H9 (cell line): ENCODE results near the gene PPP1R9A. TPM values are rescaled to one million over a fixed set of nuclear protein-coding genes. Genes with fewer than 3 reads are reported as not detected.

ENCODE experiments used
- DNase-seq: peaks from one replicate; pipeline ENCODE4 v3.0.0-alpha.2; 2017
- H2AFZ ChIP-seq: one replicate; pipeline ENCODE4 v1.6.1; 2013; ENCODE audit warnings: mild to moderate bottlenecking, low read length, control low read depth, moderate library complexity
- H2AK5ac ChIP-seq: 2 replicates; pipeline ENCODE4 v1.6.1; 2013; ENCODE audit warnings: low read length, control low read depth, mixed read lengths; ENCODE audit not compliant: insufficient read length
- H2BK120ac ChIP-seq: one replicate; pipeline ENCODE4 v1.6.1; 2013; ENCODE audit warnings: low read depth, mild to moderate bottlenecking, low read length, control low read depth, inconsistent platforms; ENCODE audit not compliant: poor library complexity, severe bottlenecking
- H2BK12ac ChIP-seq: 2 replicates; pipeline ENCODE4 v1.6.1; 2013; ENCODE audit warnings: low read length, control low read depth, mixed read lengths, low read depth; ENCODE audit not compliant: insufficient read length
- H2BK15ac ChIP-seq: 2 replicates; pipeline ENCODE4 v1.6.1; 2013; ENCODE audit warnings: low read depth, low read length, control low read depth
- H2BK20ac ChIP-seq: one replicate; pipeline ENCODE4 v1.6.1; 2013; ENCODE audit warnings: low read depth, mild to moderate bottlenecking, low read length, control low read depth, inconsistent platforms; ENCODE audit not compliant: poor library complexity, severe bottlenecking
- H2BK5ac ChIP-seq: 2 replicates; pipeline ENCODE4 v1.6.1; 2013; ENCODE audit warnings: low read length, control low read depth, mixed read lengths; ENCODE audit not compliant: insufficient read length
- H3K14ac ChIP-seq: 2 replicates; pipeline ENCODE4 v1.6.1; 2013; ENCODE audit warnings: low read length, control low read depth; ENCODE audit not compliant: insufficient read depth
- H3K18ac ChIP-seq: 2 replicates; pipeline ENCODE4 v1.6.1; 2013; ENCODE audit warnings: low read depth, mild to moderate bottlenecking, mixed read lengths, low read length, control low read depth; ENCODE audit not compliant: insufficient read length
- H3K23ac ChIP-seq: 2 replicates; pipeline ENCODE4 v1.6.1; 2013; ENCODE audit warnings: low read length, control low read depth, mixed read lengths, low read depth; ENCODE audit not compliant: insufficient read length
- H3K23me2 ChIP-seq: 2 replicates; pipeline ENCODE4 v1.6.1; 2013; ENCODE audit warnings: low read depth, mild to moderate bottlenecking, mixed read lengths, low read length, control low read depth; ENCODE audit not compliant: insufficient read length, poor library complexity, severe bottlenecking
- H3K27ac ChIP-seq: 2 replicates; pipeline ENCODE4 v1.5.1; 2013; ENCODE audit warnings: low read length, control low read depth, mixed read lengths, low read depth; ENCODE audit not compliant: insufficient read length
- H3K27me3 ChIP-seq: 2 replicates; pipeline ENCODE4 v1.6.1; 2013; ENCODE audit warnings: low read length, control low read depth, inconsistent platforms; ENCODE audit not compliant: insufficient read depth
- H3K4ac ChIP-seq: 2 replicates; pipeline ENCODE4 v1.6.1; 2013; ENCODE audit warnings: low read depth, mild to moderate bottlenecking, control low read depth, inconsistent platforms, low read length, moderate library complexity
- H3K4me1 ChIP-seq: 2 replicates; pipeline ENCODE4 v1.6.1; 2013; ENCODE audit warnings: low read length, control low read depth, inconsistent platforms; ENCODE audit not compliant: insufficient read depth
- H3K4me2 ChIP-seq: 2 replicates; pipeline ENCODE4 v1.6.1; 2013; ENCODE audit warnings: low read length, control low read depth, mixed read lengths; ENCODE audit not compliant: insufficient read length, insufficient read depth
- H3K56ac ChIP-seq: 2 replicates; pipeline ENCODE4 v1.6.1; 2013; ENCODE audit warnings: low read depth, mild to moderate bottlenecking, mixed read lengths, low read length, control low read depth; ENCODE audit not compliant: insufficient read length
- H3K79me1 ChIP-seq: 2 replicates; pipeline ENCODE4 v1.6.1; 2013; ENCODE audit warnings: low read depth, mild to moderate bottlenecking, moderate library complexity, low read length, control low read depth, inconsistent platforms; ENCODE audit not compliant: insufficient read depth, poor library complexity, severe bottlenecking
- H3K79me2 ChIP-seq: 2 replicates; pipeline ENCODE4 v1.6.1; 2013; ENCODE audit warnings: low read length, control low read depth, inconsistent platforms; ENCODE audit not compliant: insufficient read depth
- H3K9ac ChIP-seq: 2 replicates; pipeline ENCODE4 v1.6.1; 2013; ENCODE audit warnings: low read length, control low read depth, mixed read lengths; ENCODE audit not compliant: insufficient read length; ENCODE audit errors: extremely low read depth
- H3K9me3 ChIP-seq: one replicate; pipeline ENCODE4 v1.6.1; 2013; ENCODE audit warnings: low read depth, low read length, inconsistent platforms; ENCODE audit not compliant: control insufficient read depth
- H3T11ph ChIP-seq: one replicate; pipeline ENCODE4 v1.6.1; 2013; ENCODE audit warnings: mild to moderate bottlenecking, low read length, control low read depth, inconsistent platforms
- H4K20me1 ChIP-seq: one replicate; pipeline ENCODE4 v1.6.1; 2013; ENCODE audit not compliant: control insufficient read depth, insufficient read length, insufficient read depth
- H4K5ac ChIP-seq: 2 replicates; pipeline ENCODE4 v1.6.1; 2013; ENCODE audit warnings: low read depth, mild to moderate bottlenecking, mixed read lengths, low read length, control low read depth; ENCODE audit not compliant: insufficient read length
- H4K8ac ChIP-seq: replicated peaks from 2 replicates; pipeline ENCODE4 v1.6.1; 2013; ENCODE audit warnings: low read length, control low read depth, mixed read lengths, low read depth; ENCODE audit not compliant: insufficient read length
- H4K91ac ChIP-seq: 2 replicates; pipeline ENCODE4 v1.6.1; 2013; ENCODE audit warnings: low read depth, mild to moderate bottlenecking, moderate library complexity, mixed read lengths, low read length, control low read depth; ENCODE audit not compliant: insufficient read length
- H3K27ac Mint-ChIP-seq, 3 experiments: 2 replicates in 2 of 3; 3 replicates in 1 of 3; pipeline ENCODE4 v1.8.0; 2020 to 2021; ENCODE audit warnings: mixed read lengths in 3 of 3, mild to moderate bottlenecking in 1 of 3, moderate library complexity in 1 of 3
- H3K27me3 Mint-ChIP-seq: 2 replicates; pipeline ENCODE4 v1.8.0; 2021; ENCODE audit warnings: low read depth, mild to moderate bottlenecking, moderate library complexity, mixed read lengths
- H3K36me3 Mint-ChIP-seq, 3 experiments: 2 replicates in 2 of 3; 3 replicates in 1 of 3; pipeline ENCODE4 v1.8.0; 2020 to 2021; ENCODE audit warnings: low read depth in 3 of 3, mixed read lengths in 3 of 3; ENCODE audit not compliant: insufficient read depth in 1 of 3
- H3K4me1 Mint-ChIP-seq, 2 experiments: 2 replicates each; pipeline ENCODE4 v1.8.0; 2020; ENCODE audit warnings: mixed read lengths in 2 of 2
- H3K4me3 Mint-ChIP-seq, 2 experiments: 2 replicates in 1 of 2; 3 replicates in 1 of 2; pipeline ENCODE4 v1.8.0; 2020 to 2021; ENCODE audit warnings: mild to moderate bottlenecking in 2 of 2, mixed read lengths in 2 of 2, moderate library complexity in 1 of 2
- H3K9me3 Mint-ChIP-seq, 2 experiments: 2 replicates in 1 of 2; 3 replicates in 1 of 2; pipeline ENCODE4 v1.8.0; 2020; ENCODE audit warnings: mild to moderate bottlenecking in 2 of 2, mixed read lengths in 2 of 2, moderate library complexity in 1 of 2
- CTCF ChIP-seq: fragments of 200-600 bp; sonication (generic); conservative IDR thresholded peaks from 3 replicates; pipeline ENCODE4 v1.8.0; 2021; ENCODE audit warnings: antibody characterized with exemption, mild to moderate bottlenecking
- WGBS: extraction: QIAGEN DNeasy Blood & Tissue Kit; methylation state at CpG from one replicate; pipeline ENCODE4 v1.1.7; 2013; ENCODE audit warnings: missing lambda C conversion rate, low lambda C conversion rate, mixed read lengths; ENCODE audit not compliant: insufficient read length; ENCODE audit errors: extremely low coverage; 5-methylcytosine and 5-hydroxymethylcytosine counted together
- total RNA-seq: library from RNA; stranded (reverse); gene quantifications from 2 replicates; pipeline ENCODE4 v1.2.1, GENCODE V29; 2021

PPP1R9A gene
- total RNA-seq, 1 experiment from 2014 or later = 17.0 TPM

- Histone ChIP-seq H2BK12ac (no peak overlapping the region), H3K79me1 (no peaks in the 10 kb centered on the region), H2BK20ac (no peak overlapping the region), H3K27ac (no peak overlapping the region), H4K91ac (no peak overlapping the region), H3K9ac (no peak overlapping the region), H3K79me2 (no peaks in the 10 kb centered on the region), H3K9me3 (no peaks in the 10 kb centered on the region), H3K4me1 (no peaks in the 10 kb centered on the region), H2AK5ac (no peak overlapping the region), H4K5ac (no peak overlapping the region), H3K23ac (no peak overlapping the region), H3K23me2 (no peaks in the 10 kb centered on the region), H2AFZ (no peak overlapping the region), H3K27me3 (no peaks in the 10 kb centered on the region), H3K4me2 (no peak overlapping the region), H2BK15ac (no peak overlapping the region), H2BK120ac (no peak overlapping the region), H4K20me1 (no peaks in the 10 kb centered on the region), H2BK5ac (no peak overlapping the region), H4K8ac (no peak overlapping the region), H3K18ac (no peak overlapping the region), H3K4ac (no peak overlapping the region), H3T11ph (no peak overlapping the region), H3K56ac (no peak overlapping the region), H3K14ac (no peak overlapping the region)
- TF ChIP-seq CTCF = no peak
- no peaks in the 10 kb centered on the region for H3K27me3 Mint-ChIP-seq
- peaks cover 10 to 16% (median 12%) of the 10 kb centered on the region in 3 experiments; a peak in 6 of 7 replicates for H3K36me3 Mint-ChIP-seq
- DNase-seq = no peak
- H3K4me3 Mint-ChIP-seq = no peak overlapping the region
- no CpG with 5 or more reads among the region's 2 CpGs for WGBS
- H3K9me3 Mint-ChIP-seq = peaks cover 0 to 3% of the 10 kb centered on the region in 2 experiments; a peak in 2 of 5 replicates
- H3K27ac Mint-ChIP-seq = no peak overlapping the region
- H3K4me1 Mint-ChIP-seq = no peaks in the 10 kb centered on the region
Observed at GRCh38 chr7:95225301-95225700, 317.9 kb downstream of the PPP1R9A start.
